ENCODE measurements around the gene BCL3. TPM values are rescaled to one million over a fixed set of nuclear protein-coding genes. Genes with fewer than 3 reads are reported as not detected.

The BCL3 gene
- total and polyA plus RNA-seq, 2 of the 13 experiments (the other 11 are each of a cell fraction or from before 2014, with no cell fraction given): 2.3 to 4.0 TPM

DNA sequence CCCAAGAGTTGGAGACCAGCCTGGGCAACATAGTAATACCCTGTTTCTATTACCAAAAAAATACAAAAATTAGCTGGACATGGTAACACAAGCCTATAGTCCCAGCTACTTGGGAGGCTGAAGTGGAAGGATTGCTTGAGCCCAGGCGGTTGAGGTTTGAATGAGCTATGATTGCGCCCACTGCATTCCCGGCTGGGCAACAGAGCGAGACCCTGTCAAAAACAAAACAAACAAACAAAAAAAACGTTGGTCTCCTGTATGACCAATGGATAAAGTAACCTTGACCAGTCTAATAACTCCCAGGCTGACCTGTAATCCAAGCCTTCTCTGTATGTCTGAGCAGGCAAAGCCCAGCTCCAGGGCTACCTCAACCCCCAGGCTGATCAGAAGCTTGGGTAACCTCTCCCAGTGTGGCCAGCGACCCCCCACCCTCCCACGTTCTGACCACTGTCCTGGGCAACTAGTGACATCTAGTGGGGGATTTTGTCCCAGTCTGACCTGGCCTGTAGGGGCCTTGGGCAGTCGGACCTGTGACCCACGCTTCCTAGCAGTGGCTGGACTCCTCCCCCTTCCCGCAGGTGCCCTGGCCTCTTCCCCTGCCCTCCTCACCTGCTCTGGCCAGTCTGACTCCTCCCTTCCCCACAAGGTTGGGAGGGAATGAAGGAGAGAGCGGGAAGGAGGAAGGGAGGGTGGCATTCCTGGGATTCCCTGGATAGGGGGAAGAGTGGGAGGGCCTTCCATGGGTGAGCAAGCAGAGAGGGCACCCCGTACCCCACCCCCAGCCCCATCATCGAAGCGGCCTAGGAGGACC is 59.3 kb downstream of the BCL3 start (continued):
- TF ChIP-seq ZNF484 (CRISPR knock-in tag; IDR thresholded peaks at IDR 0.05; ENCODE audit: borderline replicate concordance, low read depth) (no peak), SMARCC2 (IDR thresholded peaks at IDR 0.05) (no peak), ZBTB7A (CRISPR knock-in tag; IDR thresholded peaks at IDR 0.05) (peak; percentile 95), FOXA1 (IDR thresholded peaks at IDR 0.05) (no peak), FOXA1 (CRISPR knock-in tag; IDR thresholded peaks at IDR 0.05) (no peak), ZNF124 (CRISPR knock-in tag; IDR thresholded peaks at IDR 0.05) (no peak), PHF21A (CRISPR knock-in tag; IDR thresholded peaks at IDR 0.05) (peak; percentile 67), PCBP2 (optimal IDR thresholded peaks at IDR 0.05; ENCODE audit: low read depth, low read length, poor library complexity, severe bottlenecking) (no peak), ZNF264 (CRISPR knock-in tag; IDR thresholded peaks at IDR 0.05) (no peak), SMC3 (IDR thresholded peaks at IDR 0.05; ENCODE audit: low read length) (peak; percentile 63; the same call in 1 of the 2 replicates), ZNF138 (CRISPR knock-in tag; IDR thresholded peaks at IDR 0.05; ENCODE audit: low read depth) (no peak), ZNF432 (CRISPR knock-in tag; IDR thresholded peaks at IDR 0.05; ENCODE audit: borderline replicate concordance) (no peak), CHD4 (IDR thresholded peaks at IDR 0.05; ENCODE audit: borderline replicate concordance, low read length) (no peak), ZNF431 (CRISPR knock-in tag; IDR thresholded peaks at IDR 0.05; ENCODE audit: borderline replicate concordance, low read depth) (no peak), WIZ (CRISPR knock-in tag; IDR thresholded peaks at IDR 0.05) (no peak), KLF12 (CRISPR knock-in tag; IDR thresholded peaks at IDR 0.05; ENCODE audit: borderline replicate concordance) (no peak), MIXL1 (CRISPR knock-in tag; IDR thresholded peaks at IDR 0.05) (0 out of 2 replicates have a peak, but pooled peaks have one; percentile 14), SALL1 (CRISPR knock-in tag; IDR thresholded peaks at IDR 0.05) (peak; percentile 84), ZNF180 (CRISPR knock-in tag; IDR thresholded peaks at IDR 0.05; ENCODE audit: borderline replicate concordance, low read depth) (no peak), PAF1 (CRISPR knock-in tag; IDR thresholded peaks at IDR 0.05) (no peak), JARID2 (CRISPR knock-in tag; IDR thresholded peaks at IDR 0.05; ENCODE audit: insufficient replicate concordance) (no peak)
- TF ChIP-seq, protein P1, sequence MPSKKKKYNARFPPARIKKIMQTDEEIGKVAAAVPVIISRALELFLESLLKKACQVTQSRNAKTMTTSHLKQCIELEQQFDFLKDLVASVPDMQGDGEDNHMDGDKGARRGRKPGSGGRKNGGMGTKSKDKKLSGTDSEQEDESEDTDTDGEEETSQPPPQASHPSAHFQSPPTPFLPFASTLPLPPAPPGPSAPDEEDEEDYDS (CRISPR knock-in tag; IDR thresholded peaks at IDR 0.05): peak; percentile 54; the same call in 1 of the 2 replicates
- TF ChIP-seq, protein P2, sequence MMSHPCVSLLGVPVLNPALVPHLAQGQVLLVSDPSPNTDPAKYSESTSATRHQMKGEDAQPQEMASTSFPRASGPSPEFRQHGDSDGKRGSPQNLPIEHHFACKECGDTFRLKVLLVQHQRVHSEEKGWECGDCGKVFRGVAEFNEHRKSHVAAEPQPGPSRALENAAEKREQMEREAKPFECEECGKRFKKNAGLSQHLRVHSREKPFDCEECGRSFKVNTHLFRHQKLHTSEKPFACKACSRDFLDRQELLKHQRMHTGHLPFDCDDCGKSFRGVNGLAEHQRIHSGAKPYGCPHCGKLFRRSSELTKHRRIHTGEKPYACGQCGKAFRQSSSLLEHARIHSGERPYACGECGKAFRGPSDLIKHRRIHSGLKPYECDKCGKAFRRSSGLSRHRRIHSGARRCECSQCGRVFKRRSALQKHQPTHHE (CRISPR knock-in tag; IDR thresholded peaks at IDR 0.05; ENCODE audit: borderline replicate concordance): no peak
- TF ChIP-seq, protein P3, sequence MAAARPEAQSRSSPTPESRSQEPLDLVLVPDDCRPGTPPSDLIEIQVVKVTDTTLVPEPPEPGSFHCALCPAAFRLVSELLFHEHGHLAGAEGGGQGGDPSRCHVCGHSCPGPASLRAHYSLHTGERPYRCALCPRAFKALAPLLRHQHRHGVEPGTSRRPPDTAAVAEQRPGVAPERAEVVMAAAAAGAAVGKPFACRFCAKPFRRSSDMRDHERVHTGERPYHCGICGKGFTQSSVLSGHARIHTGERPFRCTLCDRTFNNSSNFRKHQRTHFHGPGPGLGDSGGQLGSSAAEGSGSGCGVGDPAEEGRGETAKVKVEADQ (CRISPR knock-in tag; IDR thresholded peaks at IDR 0.05; ENCODE audit: borderline replicate concordance): no peak
- TF ChIP-seq, protein P4, sequence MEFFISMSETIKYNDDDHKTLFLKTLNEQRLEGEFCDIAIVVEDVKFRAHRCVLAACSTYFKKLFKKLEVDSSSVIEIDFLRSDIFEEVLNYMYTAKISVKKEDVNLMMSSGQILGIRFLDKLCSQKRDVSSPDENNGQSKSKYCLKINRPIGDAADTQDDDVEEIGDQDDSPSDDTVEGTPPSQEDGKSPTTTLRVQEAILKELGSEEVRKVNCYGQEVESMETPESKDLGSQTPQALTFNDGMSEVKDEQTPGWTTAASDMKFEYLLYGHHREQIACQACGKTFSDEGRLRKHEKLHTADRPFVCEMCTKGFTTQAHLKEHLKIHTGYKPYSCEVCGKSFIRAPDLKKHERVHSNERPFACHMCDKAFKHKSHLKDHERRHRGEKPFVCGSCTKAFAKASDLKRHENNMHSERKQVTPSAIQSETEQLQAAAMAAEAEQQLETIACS (CRISPR knock-in tag; IDR thresholded peaks at IDR 0.05): no peak
- TF ChIP-seq, protein P5, sequence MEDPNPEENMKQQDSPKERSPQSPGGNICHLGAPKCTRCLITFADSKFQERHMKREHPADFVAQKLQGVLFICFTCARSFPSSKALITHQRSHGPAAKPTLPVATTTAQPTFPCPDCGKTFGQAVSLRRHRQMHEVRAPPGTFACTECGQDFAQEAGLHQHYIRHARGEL (CRISPR knock-in tag; IDR thresholded peaks at IDR 0.05): no peak
- TF ChIP-seq, protein P6, sequence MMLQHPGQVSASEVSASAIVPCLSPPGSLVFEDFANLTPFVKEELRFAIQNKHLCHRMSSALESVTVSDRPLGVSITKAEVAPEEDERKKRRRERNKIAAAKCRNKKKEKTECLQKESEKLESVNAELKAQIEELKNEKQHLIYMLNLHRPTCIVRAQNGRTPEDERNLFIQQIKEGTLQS (CRISPR knock-in tag; IDR thresholded peaks at IDR 0.05): no peak
- TF ChIP-seq, protein P7, sequence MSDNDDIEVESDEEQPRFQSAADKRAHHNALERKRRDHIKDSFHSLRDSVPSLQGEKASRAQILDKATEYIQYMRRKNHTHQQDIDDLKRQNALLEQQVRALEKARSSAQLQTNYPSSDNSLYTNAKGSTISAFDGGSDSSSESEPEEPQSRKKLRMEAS (IDR thresholded peaks at IDR 0.05): peak; percentile 59
